Smooth muscle cell (in vitro differentiated cells): Measurements from ENCODE around the gene SLC34A3. TPM values are rescaled to one million over a fixed set of nuclear protein-coding genes. Genes with fewer than 3 reads are reported as not detected.

ENCODE experiments used
- DNase-seq: peaks from one replicate; lab custom pipeline; 2025; ENCODE audit not compliant: unreplicated experiment; lab: John Stamatoyannopoulos, UW
- H2AFZ ChIP-seq: fragments of 200-600 bp; sonication (generic); 2 replicates; pipeline ENCODE4 v1.6.0; 2016; ENCODE audit warnings: antibody characterized with exemption, low read depth, mild to moderate bottlenecking
- H3F3A ChIP-seq: fragments of 200-600 bp; sonication (generic); 2 replicates; pipeline ENCODE4 v1.6.0; 2017; ENCODE audit warnings: antibody characterized with exemption, low read depth
- H3K27ac ChIP-seq: fragments of 200-600 bp; sonication (generic); 2 replicates; pipeline ENCODE4 v1.5.1; 2016; ENCODE audit warnings: low read depth, mild to moderate bottlenecking
- H3K27me3 ChIP-seq: fragments of 200-600 bp; sonication (generic); 2 replicates; pipeline ENCODE4 v1.6.1; 2016; ENCODE audit warnings: low read depth, mild to moderate bottlenecking
- H3K36me3 ChIP-seq: fragments of 200-600 bp; sonication (generic); 2 replicates; pipeline ENCODE4 v1.5.1; 2016; ENCODE audit warnings: low read depth
- H3K4me1 ChIP-seq: fragments of 200-600 bp; sonication (generic); 2 replicates; pipeline ENCODE4 v1.5.1; 2016; ENCODE audit warnings: low read depth
- H3K4me2 ChIP-seq: fragments of 200-600 bp; sonication (generic); 2 replicates; pipeline ENCODE4 v1.6.0; 2016; ENCODE audit warnings: mild to moderate bottlenecking
- H3K4me3 ChIP-seq: fragments of 200-600 bp; sonication (generic); 2 replicates; pipeline ENCODE4 v1.5.1; 2016; ENCODE audit warnings: mild to moderate bottlenecking
- H3K79me2 ChIP-seq: fragments of 200-600 bp; sonication (generic); 2 replicates; pipeline ENCODE4 v1.6.0; 2016; ENCODE audit warnings: low read depth, mild to moderate bottlenecking
- H3K9ac ChIP-seq: fragments of 200-600 bp; sonication (generic); 2 replicates; pipeline ENCODE4 v1.6.0; 2016; ENCODE audit warnings: low read depth
- H3K9me3 ChIP-seq: fragments of 200-600 bp; sonication (generic); replicated peaks from 2 replicates; pipeline ENCODE4 v1.5.1; 2016; ENCODE audit warnings: low read depth
- H4K20me1 ChIP-seq: fragments of 200-600 bp; sonication (generic); 2 replicates; pipeline ENCODE4 v1.6.0; 2016; ENCODE audit warnings: low read depth
- CTCF ChIP-seq: fragments of 200-600 bp; sonication (generic); IDR thresholded peaks from 2 replicates; pipeline ENCODE4 v1.5.1; 2017; ENCODE audit warnings: borderline replicate concordance, mild to moderate bottlenecking, antibody characterized with exemption; ENCODE audit not compliant: insufficient read depth, poor library complexity, severe bottlenecking
- WGBS: methylation state at CpG from one replicate; pipeline ENCODE4 v1.1.7; 2016; ENCODE audit warnings: low lambda C conversion rate; 5-methylcytosine and 5-hydroxymethylcytosine counted together
- polyA plus RNA-seq: library from polyadenylated mRNA; unstranded; fragments of >200 nt; fragmentation: Nextera tagmentation; extraction: Ambion mirVana; gene quantifications from 2 replicates; pipeline ENCODE4 v1.2.1, GENCODE V29; 2016
- total RNA-seq: library from RNA; depleted of rRNA; stranded (reverse); fragments of >200 nt; gene quantifications from 2 replicates; pipeline ENCODE4 v1.2.3, GENCODE V29; 2014

Gene SLC34A3
- total and polyA plus RNA-seq, 2 experiments from 2014 or later, result not detected

GRCh38 chr9:137184881-137185660 is 45.6 kb upstream of the SLC34A3 start:
- Histone ChIP-seq H3K27ac (no peak overlapping the region), H3K9ac (no peak overlapping the region), H3K4me2 (no peak overlapping the region), H4K20me1 (peaks cover 9% of the 10 kb centered on the region), H2AFZ (no peak overlapping the region), H3K4me3 (no peak overlapping the region), H3K9me3 (no peaks in the 10 kb centered on the region), H3K27me3 (no peaks in the 10 kb centered on the region), H3F3A (peaks cover 9% of the 10 kb centered on the region), H3K4me1 (peaks cover 18% of the 10 kb centered on the region), H3K36me3 (no peaks in the 10 kb centered on the region), H3K79me2 (peaks cover 27% of the 10 kb centered on the region)
- TF ChIP-seq CTCF, result no peak
- WGBS, result 95% methylated on average over 44 of the region's 48 CpGs
- DNase-seq, result no peak

- H3K4me2 ChIP-seq, result no peak overlapping the region
- H2AFZ ChIP-seq, result no peak overlapping the region
- H3K9ac ChIP-seq, result no peak overlapping the region
- peaks cover 12% of the 10 kb centered on the region for H3F3A ChIP-seq
- peaks cover 18% of the 10 kb centered on the region for H3K4me1 ChIP-seq
- peaks cover 36% of the 10 kb centered on the region for H3K79me2 ChIP-seq
- H3K36me3 ChIP-seq, result no peaks in the 10 kb centered on the region
- H3K27ac ChIP-seq, result no peak overlapping the region
- WGBS, result 94% methylated on average over 19 of the region's 19 CpGs
- TF ChIP-seq CTCF, result no peak
- H4K20me1 ChIP-seq, result peaks cover 10% of the 10 kb centered on the region
- no peaks in the 10 kb centered on the region for H3K27me3 ChIP-seq
- H3K9me3 ChIP-seq, result no peaks in the 10 kb centered on the region
- no peak for DNase-seq
- no peak overlapping the region for H3K4me3 ChIP-seq
Observed at GRCh38 chr9:137185921-137186320, 44.8 kb upstream of the SLC34A3 start.

GRCh38 chr9:137186385-137186784 is 44.3 kb upstream of the SLC34A3 start:
- Histone ChIP-seq H3K27ac (no peak overlapping the region), H3K79me2 (peaks cover 39% of the 10 kb centered on the region), H3K27me3 (no peaks in the 10 kb centered on the region), H3K9ac (no peak overlapping the region), H3K9me3 (no peaks in the 10 kb centered on the region), H3K4me3 (no peak overlapping the region), H4K20me1 (peaks cover 10% of the 10 kb centered on the region), H3K36me3 (no peaks in the 10 kb centered on the region), H2AFZ (no peak overlapping the region), H3K4me1 (peaks cover 18% of the 10 kb centered on the region), H3K4me2 (peak overlapping the region; percentile 100), H3F3A (peaks cover 12% of the 10 kb centered on the region)
- no peak for DNase-seq
- WGBS, result 90% methylated on average over 6 of the region's 6 CpGs
- no peak for TF ChIP-seq CTCF

- no peak for DNase-seq
- Histone ChIP-seq H3K27ac (no peak overlapping the region), H3K4me3 (peak overlapping the region; percentile 88), H3K9ac (peak overlapping the region; percentile 96), H3K4me2 (peak overlapping the region; percentile 100), H3K27me3 (no peaks in the 10 kb centered on the region), H3F3A (peaks cover 12% of the 10 kb centered on the region), H3K79me2 (peaks cover 39% of the 10 kb centered on the region), H4K20me1 (peaks cover 10% of the 10 kb centered on the region), H3K9me3 (no peaks in the 10 kb centered on the region), H2AFZ (no peak overlapping the region), H3K4me1 (peaks cover 18% of the 10 kb centered on the region), H3K36me3 (no peaks in the 10 kb centered on the region)
- TF ChIP-seq CTCF, result no peak
- WGBS, result 93% methylated on average over 14 of the region's 15 CpGs
Observed at GRCh38 chr9:137187386-137187785, 43.3 kb upstream of the SLC34A3 start.
